ENCODE data around the gene COL24A1. TPM values are rescaled to one million over a fixed set of nuclear protein-coding genes. Genes with fewer than 3 reads are reported as not detected.

Gene COL24A1
- total RNA-seq, 2 donors from 2014 or later, result 0.12 to 0.34 TPM

- Mint-ChIP-seq H3K4me3 (no peak overlapping the region), H3K36me3 (ENCODE audit: insufficient read depth in 2 of 2) (no peaks in the 10 kb centered on the region), H3K4me1 (ENCODE audit: low read depth) (no peaks in the 10 kb centered on the region), H3K27me3 (ENCODE audit: low read depth) (no peaks in the 10 kb centered on the region), H3K27ac (no peak overlapping the region), H3K9me3 (no peaks in the 10 kb centered on the region)
- no peak for DNase-seq
- no peak for ATAC-seq (replicated peaks in 1 of 2)
Measured at GRCh38 chr1:86061551-86061990, 95.0 kb downstream of the COL24A1 start.

GRCh38 chr1:86054396-86054795, 102.2 kb downstream of the COL24A1 start:
- H3K4me3 Mint-ChIP-seq, result no peak overlapping the region
- no peaks in the 10 kb centered on the region for H3K27me3 Mint-ChIP-seq (ENCODE audit: low read depth)

GRCh38 chr1:86052948-86053698, 103.4 kb downstream of the COL24A1 start:
- no peak overlapping the region for H3K4me3 Mint-ChIP-seq
- H3K9me3 Mint-ChIP-seq, result no peaks in the 10 kb centered on the region
- no peaks in the 10 kb centered on the region for H3K4me1 Mint-ChIP-seq (ENCODE audit: low read depth)
- H3K27ac Mint-ChIP-seq, result no peak overlapping the region
- no peak for ATAC-seq (replicated peaks in 1 of 2)
- no peak for DNase-seq
- H3K27me3 Mint-ChIP-seq (ENCODE audit: low read depth), result no peaks in the 10 kb centered on the region
- no peaks in the 10 kb centered on the region for H3K36me3 Mint-ChIP-seq (ENCODE audit: insufficient read depth in 2 of 2)

More at GRCh38 chr1:86054396-86054795, 102.2 kb downstream of the COL24A1 start:
- Mint-ChIP-seq H3K36me3 (ENCODE audit: insufficient read depth in 2 of 2) (no peaks in the 10 kb centered on the region), H3K9me3 (no peaks in the 10 kb centered on the region), H3K27ac (no peak overlapping the region), H3K4me1 (ENCODE audit: low read depth) (no peaks in the 10 kb centered on the region)
- no peak for ATAC-seq (replicated peaks in 1 of 2)
- no peak for DNase-seq

GRCh38 chr1:86035101-86035500, 121.5 kb downstream of the COL24A1 start:
- ATAC-seq (replicated peaks in 1 of 2), result no peak

GRCh38 chr1:86030180-86030579, 126.4 kb downstream of the COL24A1 start:
- Mint-ChIP-seq H3K27ac (no peak overlapping the region), H3K4me3 (no peak overlapping the region)
- no peak for DNase-seq

More at GRCh38 chr1:86035101-86035500, 121.5 kb downstream of the COL24A1 start:
- H3K36me3 Mint-ChIP-seq (ENCODE audit: insufficient read depth in 2 of 2), result no peaks in the 10 kb centered on the region
- H3K4me1 Mint-ChIP-seq (ENCODE audit: low read depth), result no peaks in the 10 kb centered on the region
- no peak overlapping the region for H3K27ac Mint-ChIP-seq
- no peaks in the 10 kb centered on the region for H3K9me3 Mint-ChIP-seq
- no peaks in the 10 kb centered on the region for H3K27me3 Mint-ChIP-seq (ENCODE audit: low read depth)
- H3K4me3 Mint-ChIP-seq, result no peak overlapping the region
- no peak for DNase-seq

GRCh38 chr1:86018283-86018923, 138.2 kb downstream of the COL24A1 start:
- no peak for ATAC-seq (replicated peaks in 1 of 2)
- DNase-seq, result peak in 1 of 2 donors; percentile 4
- Mint-ChIP-seq H3K27me3 (ENCODE audit: low read depth) (no peaks in the 10 kb centered on the region), H3K4me3 (no peak overlapping the region), H3K4me1 (ENCODE audit: low read depth) (no peaks in the 10 kb centered on the region), H3K36me3 (ENCODE audit: insufficient read depth in 2 of 2) (no peaks in the 10 kb centered on the region), H3K9me3 (no peaks in the 10 kb centered on the region), H3K27ac (no peak overlapping the region)

More at GRCh38 chr1:86030180-86030579, 126.4 kb downstream of the COL24A1 start:
- no peaks in the 10 kb centered on the region for H3K9me3 Mint-ChIP-seq
- no peak for ATAC-seq (replicated peaks in 1 of 2)
- no peaks in the 10 kb centered on the region for H3K4me1 Mint-ChIP-seq (ENCODE audit: low read depth)
- no peaks in the 10 kb centered on the region for H3K27me3 Mint-ChIP-seq (ENCODE audit: low read depth)
- no peaks in the 10 kb centered on the region for H3K36me3 Mint-ChIP-seq (ENCODE audit: insufficient read depth in 2 of 2)

GRCh38 chr1:86016076-86016759, 140.4 kb downstream of the COL24A1 start:
- no peak overlapping the region for H3K4me3 Mint-ChIP-seq
- H3K36me3 Mint-ChIP-seq (ENCODE audit: insufficient read depth in 2 of 2), result no peaks in the 10 kb centered on the region
- no peak for ATAC-seq (replicated peaks in 1 of 2)
- no peak for DNase-seq
- no peak overlapping the region for H3K27ac Mint-ChIP-seq
- no peaks in the 10 kb centered on the region for H3K4me1 Mint-ChIP-seq (ENCODE audit: low read depth)
- no peaks in the 10 kb centered on the region for H3K27me3 Mint-ChIP-seq (ENCODE audit: low read depth)
- no peaks in the 10 kb centered on the region for H3K9me3 Mint-ChIP-seq

GRCh38 chr1:86015375-86015774, 141.2 kb downstream of the COL24A1 start:
- Mint-ChIP-seq H3K4me1 (ENCODE audit: low read depth) (no peaks in the 10 kb centered on the region), H3K36me3 (ENCODE audit: insufficient read depth in 2 of 2) (no peaks in the 10 kb centered on the region), H3K9me3 (no peaks in the 10 kb centered on the region), H3K27me3 (ENCODE audit: low read depth) (no peaks in the 10 kb centered on the region), H3K4me3 (no peak overlapping the region), H3K27ac (no peak overlapping the region)
- DNase-seq (no peak), ATAC-seq (replicated peaks in 1 of 2) (no peak)

- H3K36me3 Mint-ChIP-seq (ENCODE audit: insufficient read depth in 2 of 2), result peaks cover 3 to 5% of the 10 kb centered on the region in 2 donors
- H3K4me1 Mint-ChIP-seq (ENCODE audit: low read depth), result no peaks in the 10 kb centered on the region
- peaks cover 4 to 6% of the 10 kb centered on the region in 2 donors for H3K9me3 Mint-ChIP-seq
- H3K27me3 Mint-ChIP-seq (ENCODE audit: low read depth), result no peaks in the 10 kb centered on the region
- no peak overlapping the region for H3K27ac Mint-ChIP-seq
- no peak for DNase-seq
- H3K4me3 Mint-ChIP-seq, result no peak overlapping the region
- no peak for ATAC-seq (replicated peaks in 1 of 2)
Measured at GRCh38 chr1:86000601-86001000, 156.0 kb downstream of the COL24A1 start.

- Mint-ChIP-seq H3K9me3 (peaks cover 0 to under 1% of the 10 kb centered on the region in 2 donors), H3K27me3 (ENCODE audit: low read depth) (no peaks in the 10 kb centered on the region), H3K4me3 (no peak overlapping the region), H3K27ac (no peak overlapping the region), H3K4me1 (ENCODE audit: low read depth) (no peaks in the 10 kb centered on the region), H3K36me3 (ENCODE audit: insufficient read depth in 2 of 2) (no peaks in the 10 kb centered on the region)
- ATAC-seq (replicated peaks in 1 of 2) (no peak), DNase-seq (no peak)
Measured at GRCh38 chr1:85998105-85998855, 158.3 kb downstream of the COL24A1 start.

- ATAC-seq (replicated peaks in 1 of 2) (no peak), DNase-seq (no peak)
- Mint-ChIP-seq H3K9me3 (no peaks in the 10 kb centered on the region), H3K4me3 (no peak overlapping the region), H3K36me3 (ENCODE audit: insufficient read depth in 2 of 2) (no peaks in the 10 kb centered on the region), H3K27me3 (ENCODE audit: low read depth) (no peaks in the 10 kb centered on the region), H3K27ac (no peak overlapping the region), H3K4me1 (ENCODE audit: low read depth) (no peaks in the 10 kb centered on the region)
Measured at GRCh38 chr1:85992791-85993190, 163.8 kb downstream of the COL24A1 start.

- Mint-ChIP-seq H3K4me3 (no peak overlapping the region), H3K4me1 (ENCODE audit: low read depth) (no peaks in the 10 kb centered on the region), H3K36me3 (ENCODE audit: insufficient read depth in 2 of 2) (no peaks in the 10 kb centered on the region), H3K9me3 (no peaks in the 10 kb centered on the region), H3K27me3 (ENCODE audit: low read depth) (no peaks in the 10 kb centered on the region), H3K27ac (no peak overlapping the region)
- DNase-seq (no peak), ATAC-seq (replicated peaks in 1 of 2) (no peak)
Measured at GRCh38 chr1:85991261-85991660, 165.3 kb downstream of the COL24A1 start.

GRCh38 chr1:85984636-85985035, 171.9 kb downstream of the COL24A1 start:
- no peak overlapping the region for H3K4me3 Mint-ChIP-seq
- no peaks in the 10 kb centered on the region for H3K4me1 Mint-ChIP-seq (ENCODE audit: low read depth)
- ATAC-seq (replicated peaks in 1 of 2) (no peak), DNase-seq (no peak)
- no peak overlapping the region for H3K27ac Mint-ChIP-seq
- H3K9me3 Mint-ChIP-seq, result peaks cover 0 to under 1% of the 10 kb centered on the region in 2 donors
- peaks cover 0 to 2% of the 10 kb centered on the region in 2 donors for H3K36me3 Mint-ChIP-seq (ENCODE audit: insufficient read depth in 2 of 2)
- H3K27me3 Mint-ChIP-seq (ENCODE audit: low read depth), result no peaks in the 10 kb centered on the region
